Right atrium auricular region (tissue), 2 donors: Measurements from ENCODE around the gene CT45A9. TPM values are rescaled to one million over a fixed set of nuclear protein-coding genes. Genes with fewer than 3 reads are reported as not detected.
"Not testable (repeated sequence)": the region's sequence is repeated elsewhere in the genome, so short reads cannot be mapped to it uniquely, and the experiment has no call there.

ENCODE experiments used
- DNase-seq: peaks from one replicate; pipeline ENCODE4 v3.0.0-alpha.2; 2019; ENCODE audit warnings: low spot score
- H3K27ac ChIP-seq, 2 donors: fragments of 200-600 bp; sonication (generic); 1 replicate in 1 of 2; 2 replicates in 1 of 2; pipeline ENCODE4 v1.5.1; 2016 to 2019
- H3K27me3 ChIP-seq, 2 donors: fragments of 200-600 bp; sonication (generic); one replicate each; pipeline versions ENCODE4 v1.5.1 to v1.6.0; 2017 to 2019
- H3K36me3 ChIP-seq: fragments of 200-600 bp; sonication (generic); one replicate; pipeline ENCODE4 v1.5.1; 2016
- H3K4me1 ChIP-seq, 2 donors: fragments of 200-600 bp; sonication (generic); one replicate each; pipeline versions ENCODE4 v1.5.1 to v1.6.0; 2017 to 2019
- H3K4me3 ChIP-seq, 2 donors: fragments of 200-600 bp; sonication (generic); 1 replicate in 1 of 2; 2 replicates in 1 of 2; pipeline ENCODE4 v1.5.1; 2017 to 2019; ENCODE audit warnings: mild to moderate bottlenecking in 1 of 2, moderate library complexity in 1 of 2
- H3K9me3 ChIP-seq, 2 donors: fragments of 200-600 bp; sonication (generic); one replicate each; pipeline ENCODE4 v1.5.1; 2019
- CTCF ChIP-seq, 2 donors: fragments of 200-600 bp; sonication (generic); IDR thresholded peaks; one replicate each; pipeline ENCODE4 v1.5.1; 2019; ENCODE audit warnings: antibody characterized with exemption in 2 of 2
- total RNA-seq, 2 donors: library from RNA; depleted of rRNA; stranded (reverse); fragments of >200 nt; gene quantifications; one replicate each; pipeline ENCODE4 v1.1.0, GENCODE V29; 2016

CT45A9 gene
- not detected for total RNA-seq

GRCh38 chrX:135871712-135872111 is at the start of gene CT45A9:
TSS of gene CT45A9 (minus strand) at chrX:135871812. CDS start at chrX:135868061, 3,751 bp downstream.
- H3K27ac ChIP-seq, H3K4me1 ChIP-seq, H3K36me3 ChIP-seq, DNase-seq, H3K27me3 ChIP-seq, H3K4me3 ChIP-seq, H3K9me3 ChIP-seq: not testable (repeated sequence)

- H3K36me3 ChIP-seq, H3K27ac ChIP-seq, H3K9me3 ChIP-seq, H3K4me3 ChIP-seq, DNase-seq, H3K4me1 ChIP-seq, H3K27me3 ChIP-seq: not testable (repeated sequence)
These were observed 48.9 kb upstream of the CT45A9 start for GRCh38 chrX:135920516-135920915.

GRCh38 chrX:135914404-135914803 is 42.8 kb upstream of the CT45A9 start:
- Histone ChIP-seq H3K4me1 (no peaks in the 10 kb centered on the region), H3K27me3 (no peaks in the 10 kb centered on the region), H3K36me3 (no peaks in the 10 kb centered on the region), H3K27ac (no peak overlapping the region), H3K9me3 (no peaks in the 10 kb centered on the region), H3K4me3 (no peak overlapping the region)
- TF ChIP-seq CTCF (IDR thresholded peaks at IDR 0.05): no peak
- DNase-seq: no peak

- no peak for TF ChIP-seq CTCF (IDR thresholded peaks at IDR 0.05)
These were observed 38.6 kb upstream of the CT45A9 start for GRCh38 chrX:135910251-135910650.

GRCh38 chrX:135893294-135893817 is 21.7 kb upstream of the CT45A9 start, which contains the start of the genes CT45A10 and SAGE1:
TSS of gene CT45A10 (minus strand) at chrX:135893444. CDS start at chrX:135885344, 8,100 bp downstream.
TSS of gene SAGE1 (plus strand) at chrX:135893716. CDS start at chrX:135896243, 2,527 bp downstream.
- H3K9me3 ChIP-seq: no peaks in the 10 kb centered on the region
- H3K4me3 ChIP-seq: no peak within 1 kb of the TSS
- H3K27ac ChIP-seq: no peak within 1 kb of the TSS
- DNase-seq: no peak
- H3K36me3 ChIP-seq: no peaks in the 10 kb centered on the region
- no peaks in the 10 kb centered on the region for H3K4me1 ChIP-seq
- H3K27me3 ChIP-seq: no peaks in the 10 kb centered on the region
- TF ChIP-seq CTCF (IDR thresholded peaks at IDR 0.05): no peak

More at GRCh38 chrX:135910251-135910650, 38.6 kb upstream of the CT45A9 start:
- H3K27me3 ChIP-seq: no peaks in the 10 kb centered on the region
- H3K27ac ChIP-seq: no peak overlapping the region
- H3K9me3 ChIP-seq: peaks cover 0 to 7% of the 10 kb centered on the region in 2 donors
- H3K4me1 ChIP-seq: no peaks in the 10 kb centered on the region
- no peak overlapping the region for H3K4me3 ChIP-seq
- DNase-seq: no peak
- H3K36me3 ChIP-seq: no peaks in the 10 kb centered on the region

- no peaks in the 10 kb centered on the region for H3K27me3 ChIP-seq
- no peak overlapping the region for H3K4me3 ChIP-seq
- no peak for TF ChIP-seq CTCF (IDR thresholded peaks at IDR 0.05)
- no peaks in the 10 kb centered on the region for H3K4me1 ChIP-seq
- H3K9me3 ChIP-seq: no peaks in the 10 kb centered on the region
- H3K27ac ChIP-seq: no peak overlapping the region
- no peak for DNase-seq
- no peaks in the 10 kb centered on the region for H3K36me3 ChIP-seq
These were observed 21.2 kb upstream of the CT45A9 start for GRCh38 chrX:135892781-135893180.

- DNase-seq: no peak
- H3K27me3 ChIP-seq: no peaks in the 10 kb centered on the region
- H3K9me3 ChIP-seq: no peaks in the 10 kb centered on the region
- H3K36me3 ChIP-seq: no peaks in the 10 kb centered on the region
- no peak for TF ChIP-seq CTCF (IDR thresholded peaks at IDR 0.05)
- no peak overlapping the region for H3K27ac ChIP-seq
- H3K4me1 ChIP-seq: no peaks in the 10 kb centered on the region
- H3K4me3 ChIP-seq: no peak overlapping the region
These were observed 18.5 kb upstream of the CT45A9 start for GRCh38 chrX:135890087-135890585.

- H3K27me3 ChIP-seq, DNase-seq, H3K27ac ChIP-seq, H3K9me3 ChIP-seq, H3K36me3 ChIP-seq, H3K4me1 ChIP-seq, H3K4me3 ChIP-seq: not testable (repeated sequence)
These were observed 17.4 kb upstream of the CT45A9 start for GRCh38 chrX:135888976-135889375.

- not testable (repeated sequence) for H3K36me3 ChIP-seq, DNase-seq, H3K4me1 ChIP-seq, H3K27me3 ChIP-seq, H3K4me3 ChIP-seq, H3K27ac ChIP-seq, H3K9me3 ChIP-seq
These were observed 16.6 kb upstream of the CT45A9 start for GRCh38 chrX:135888230-135888629.

GRCh38 chrX:135882741-135883140 is 11.1 kb upstream of the CT45A9 start:
- DNase-seq, H3K27me3 ChIP-seq, H3K4me3 ChIP-seq, H3K9me3 ChIP-seq, H3K27ac ChIP-seq, H3K36me3 ChIP-seq, H3K4me1 ChIP-seq: not testable (repeated sequence)
